Astrocyte (in vitro differentiated cells and primary cell): ENCODE measurements around the gene BCL2.
"Not testable (repeated sequence)": the region's sequence is repeated elsewhere in the genome, so short reads cannot be mapped to it uniquely, and the experiment has no call there.

Experiments
- EZH2 ChIP-seq: IDR thresholded peaks from 2 replicates; pipeline ENCODE4 v1.6.1; 2012; ENCODE audit warnings: mild to moderate bottlenecking, low read length, inconsistent platforms; ENCODE audit not compliant: insufficient read depth
- TF ChIP-seq, protein P1 (sequence below): IDR thresholded peaks from 2 replicates; pipeline ENCODE4 v1.5.1; 2011; ENCODE audit warnings: low read depth, mild to moderate bottlenecking, inconsistent platforms, low read length, moderate library complexity; ENCODE audit not compliant: insufficient read depth

DNA sequence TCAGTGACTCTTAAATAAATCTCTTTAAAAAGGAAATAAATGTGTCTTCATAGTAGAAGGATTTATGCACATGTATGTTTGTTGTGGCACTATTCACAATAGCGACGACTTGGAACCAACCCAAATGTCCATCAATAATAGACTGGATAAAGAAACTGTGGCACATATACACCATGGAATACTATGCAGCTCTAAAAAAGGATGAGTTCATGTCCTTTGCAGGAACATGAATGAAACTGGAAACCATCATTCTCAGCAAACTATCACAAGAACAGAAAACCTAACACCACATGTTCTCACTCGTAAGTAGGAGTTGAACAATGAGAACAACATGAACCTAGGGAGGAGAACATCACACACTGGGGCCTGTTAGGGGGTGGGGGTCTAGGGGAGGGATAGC, 118.1 kb downstream of the BCL2 start:
- TF ChIP-seq, protein P1, sequence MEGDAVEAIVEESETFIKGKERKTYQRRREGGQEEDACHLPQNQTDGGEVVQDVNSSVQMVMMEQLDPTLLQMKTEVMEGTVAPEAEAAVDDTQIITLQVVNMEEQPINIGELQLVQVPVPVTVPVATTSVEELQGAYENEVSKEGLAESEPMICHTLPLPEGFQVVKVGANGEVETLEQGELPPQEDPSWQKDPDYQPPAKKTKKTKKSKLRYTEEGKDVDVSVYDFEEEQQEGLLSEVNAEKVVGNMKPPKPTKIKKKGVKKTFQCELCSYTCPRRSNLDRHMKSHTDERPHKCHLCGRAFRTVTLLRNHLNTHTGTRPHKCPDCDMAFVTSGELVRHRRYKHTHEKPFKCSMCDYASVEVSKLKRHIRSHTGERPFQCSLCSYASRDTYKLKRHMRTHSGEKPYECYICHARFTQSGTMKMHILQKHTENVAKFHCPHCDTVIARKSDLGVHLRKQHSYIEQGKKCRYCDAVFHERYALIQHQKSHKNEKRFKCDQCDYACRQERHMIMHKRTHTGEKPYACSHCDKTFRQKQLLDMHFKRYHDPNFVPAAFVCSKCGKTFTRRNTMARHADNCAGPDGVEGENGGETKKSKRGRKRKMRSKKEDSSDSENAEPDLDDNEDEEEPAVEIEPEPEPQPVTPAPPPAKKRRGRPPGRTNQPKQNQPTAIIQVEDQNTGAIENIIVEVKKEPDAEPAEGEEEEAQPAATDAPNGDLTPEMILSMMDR, result not testable (repeated sequence)
- not testable (repeated sequence) for TF ChIP-seq EZH2
